Cardiac muscle cell (in vitro differentiated cells and primary cell): ENCODE results near the gene FMNL1. TPM values are rescaled to one million over a fixed set of nuclear protein-coding genes. Genes with fewer than 3 reads are reported as not detected.

Experiments used
- DNase-seq, 2 donors: peaks; one replicate each; pipeline versions ENCODE4 v3.0.0 to v3.0.0-alpha.2; 2010 to 2017; ENCODE audit warnings: low read depth in 1 of 2, low spot score in 1 of 2
- H3K27ac ChIP-seq: fragments of 200-600 bp; sonication (generic); 2 replicates; pipeline ENCODE4 v1.5.1; 2016
- H3K27me3 ChIP-seq: fragments of 200-600 bp; sonication (generic); 2 replicates; pipeline ENCODE4 v1.6.0; 2016; ENCODE audit warnings: control low read depth
- H3K36me3 ChIP-seq: fragments of 200-600 bp; sonication (generic); 2 replicates; pipeline ENCODE4 v1.5.1; 2016; ENCODE audit warnings: control low read depth
- H3K4me1 ChIP-seq: fragments of 200-600 bp; sonication (generic); 2 replicates; pipeline ENCODE4 v1.8.1; 2017; ENCODE audit warnings: low read depth, mild to moderate bottlenecking, mixed run types
- H3K4me3 ChIP-seq: fragments of 200-600 bp; sonication (generic); 2 replicates; pipeline ENCODE4 v1.5.1; 2016; ENCODE audit warnings: mild to moderate bottlenecking
- H3K9me3 ChIP-seq: fragments of 200-600 bp; sonication (generic); 2 replicates; pipeline ENCODE4 v1.5.1; 2017; ENCODE audit warnings: low read depth, mild to moderate bottlenecking, control low read depth
- polyA plus RNA-seq: library from polyadenylated mRNA; unstranded; fragments of >200 nt; fragmentation: Nextera tagmentation; extraction: Ambion mirVana; gene quantifications from 2 replicates; pipeline ENCODE4 v1.2.1, GENCODE V29; 2016
- total RNA-seq: library from RNA; depleted of rRNA; stranded (reverse); fragments of >200 nt; gene quantifications from 2 replicates; pipeline ENCODE4 v1.2.3, GENCODE V29; 2016
- TF ChIP-seq, protein P1 (sequence below): IDR thresholded peaks from 2 replicates; pipeline ENCODE4 v1.5.1; 2012; ENCODE audit warnings: low read depth, mild to moderate bottlenecking, low read length

FMNL1 gene
- total and polyA plus RNA-seq, 2 experiments from 2014 or later = 0.51 to 0.83 TPM

GRCh38 chr17:45270828-45271418 is 49.2 kb downstream of the FMNL1 start:
- Histone ChIP-seq H3K27ac (no peak overlapping the region), H3K27me3 (no peaks in the 10 kb centered on the region), H3K4me3 (no peak overlapping the region), H3K9me3 (no peaks in the 10 kb centered on the region), H3K4me1 (no peaks in the 10 kb centered on the region), H3K36me3 (peaks cover 10% of the 10 kb centered on the region)
- DNase-seq = peak; percentile 18 to 43
- TF ChIP-seq, protein P1, sequence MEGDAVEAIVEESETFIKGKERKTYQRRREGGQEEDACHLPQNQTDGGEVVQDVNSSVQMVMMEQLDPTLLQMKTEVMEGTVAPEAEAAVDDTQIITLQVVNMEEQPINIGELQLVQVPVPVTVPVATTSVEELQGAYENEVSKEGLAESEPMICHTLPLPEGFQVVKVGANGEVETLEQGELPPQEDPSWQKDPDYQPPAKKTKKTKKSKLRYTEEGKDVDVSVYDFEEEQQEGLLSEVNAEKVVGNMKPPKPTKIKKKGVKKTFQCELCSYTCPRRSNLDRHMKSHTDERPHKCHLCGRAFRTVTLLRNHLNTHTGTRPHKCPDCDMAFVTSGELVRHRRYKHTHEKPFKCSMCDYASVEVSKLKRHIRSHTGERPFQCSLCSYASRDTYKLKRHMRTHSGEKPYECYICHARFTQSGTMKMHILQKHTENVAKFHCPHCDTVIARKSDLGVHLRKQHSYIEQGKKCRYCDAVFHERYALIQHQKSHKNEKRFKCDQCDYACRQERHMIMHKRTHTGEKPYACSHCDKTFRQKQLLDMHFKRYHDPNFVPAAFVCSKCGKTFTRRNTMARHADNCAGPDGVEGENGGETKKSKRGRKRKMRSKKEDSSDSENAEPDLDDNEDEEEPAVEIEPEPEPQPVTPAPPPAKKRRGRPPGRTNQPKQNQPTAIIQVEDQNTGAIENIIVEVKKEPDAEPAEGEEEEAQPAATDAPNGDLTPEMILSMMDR = peak; percentile 58

GRCh38 chr17:45271603-45272002 is 49.9 kb downstream of the FMNL1 start:
- Histone ChIP-seq H3K4me1 (no peaks in the 10 kb centered on the region), H3K27me3 (no peaks in the 10 kb centered on the region), H3K36me3 (peaks cover 10% of the 10 kb centered on the region), H3K27ac (no peak overlapping the region), H3K9me3 (no peaks in the 10 kb centered on the region), H3K4me3 (no peak overlapping the region)
- no peak for DNase-seq
- TF ChIP-seq, protein P1 = no peak

GRCh38 chr17:45273551-45273957 is 51.9 kb downstream of the FMNL1 start:
- Histone ChIP-seq H3K9me3 (no peaks in the 10 kb centered on the region), H3K36me3 (peaks cover 7% of the 10 kb centered on the region), H3K4me3 (no peak overlapping the region), H3K27me3 (no peaks in the 10 kb centered on the region), H3K4me1 (peaks cover 17% of the 10 kb centered on the region), H3K27ac (no peak overlapping the region)
- TF ChIP-seq, protein P1 = no peak
- no peak for DNase-seq

DNA sequence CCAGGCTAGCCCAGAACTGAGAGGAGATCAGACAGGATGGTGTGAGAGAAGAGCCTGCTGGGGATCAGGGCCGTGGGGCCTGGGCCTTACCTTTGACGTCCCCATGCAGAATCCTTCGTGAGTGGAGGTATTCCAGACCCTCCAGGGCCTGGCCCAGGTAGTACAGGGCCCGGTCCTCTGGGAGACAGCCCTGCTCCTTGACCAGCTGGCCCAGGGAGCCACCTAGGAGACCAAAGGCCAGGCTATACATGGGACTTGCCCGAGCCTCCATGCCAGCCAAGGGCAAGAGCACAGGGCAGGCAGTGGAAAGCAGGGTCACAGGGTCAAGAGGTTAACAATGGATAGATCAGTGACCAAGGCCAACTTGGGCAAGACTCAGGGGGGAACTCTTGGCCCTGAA is 52.3 kb downstream of the FMNL1 start:
- no peak for DNase-seq
- Histone ChIP-seq H3K36me3 (peaks cover 4% of the 10 kb centered on the region), H3K9me3 (no peaks in the 10 kb centered on the region), H3K4me1 (peaks cover 17% of the 10 kb centered on the region), H3K27me3 (no peaks in the 10 kb centered on the region), H3K27ac (no peak overlapping the region), H3K4me3 (no peak overlapping the region)
- TF ChIP-seq, protein P1 = no peak

DNA sequence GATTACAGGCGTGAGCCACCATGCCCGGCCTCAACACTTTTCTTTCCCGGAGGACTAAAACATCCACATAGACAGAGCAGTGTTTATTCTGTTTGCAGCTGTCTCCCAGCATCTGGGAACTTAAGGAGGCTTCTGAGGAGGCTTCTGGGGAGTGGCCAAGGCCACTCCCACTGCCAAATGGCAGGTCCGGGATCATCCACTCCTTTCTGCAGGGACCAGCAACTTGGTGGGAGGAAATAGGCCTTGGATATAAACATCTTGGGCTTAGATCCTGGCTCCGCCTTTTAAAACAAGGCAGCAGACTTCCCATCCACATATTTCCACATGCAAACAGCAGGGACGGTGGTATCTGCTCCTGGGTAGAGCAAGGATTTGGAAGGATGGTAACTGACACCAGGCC is 54.3 kb downstream of the FMNL1 start:
- H3K4me1 ChIP-seq = peaks cover 17% of the 10 kb centered on the region
- H3K4me3 ChIP-seq = no peak overlapping the region
- H3K9me3 ChIP-seq = no peaks in the 10 kb centered on the region
- H3K27ac ChIP-seq = no peak overlapping the region
- TF ChIP-seq, protein P1 = no peak
- peak in 1 of 2 donors; percentile 46 for DNase-seq
- no peaks in the 10 kb centered on the region for H3K36me3 ChIP-seq
- H3K27me3 ChIP-seq = no peaks in the 10 kb centered on the region
